ENCODE results near the gene MRPS33. TPM values are rescaled to one million over a fixed set of nuclear protein-coding genes. Genes with fewer than 3 reads are reported as not detected.

Gene MRPS33
- total and polyA plus RNA-seq, 2 of the 8 experiments (the other 6 are each of a cell fraction or from before 2014, with no cell fraction given): 22.9 to 62.6 TPM

GRCh38 chr7:141055146-141055545 lies 40.4 kb upstream of the MRPS33 start (continued):
- TF ChIP-seq TBP (IDR thresholded peaks at IDR 0.05; ENCODE audit: low read depth, low read length): no peak
- TF ChIP-seq KDM4A (IDR thresholded peaks at IDR 0.05; ENCODE audit: low read depth, low read length, severe bottlenecking): no peak
- TF ChIP-seq FOSL1 (IDR thresholded peaks at IDR 0.05; ENCODE audit: insufficient read depth, low read depth, low read length): no peak
- TF ChIP-seq BACH1 (IDR thresholded peaks at IDR 0.05; ENCODE audit: low read length): no peak
- no peak for TF ChIP-seq BRCA1 (IDR thresholded peaks at IDR 0.05; ENCODE audit: low read depth, low read length)
- no peak for TF ChIP-seq NRF1 (IDR thresholded peaks at IDR 0.05; ENCODE audit: low read depth, low read length)
- no peak for TF ChIP-seq SUZ12 (IDR thresholded peaks at IDR 0.05; ENCODE audit: low read length)

All from H1 (cell line).